PFSK-1 (cell line): Measurements from ENCODE around the gene STAMBP.

ENCODE experiments used
- FOXP2 ChIP-seq: optimal IDR thresholded peaks from 2 replicates; pipeline ENCODE3; 2011; ENCODE audit warnings: borderline replicate concordance, control low read depth, inconsistent platforms; ENCODE audit not compliant: insufficient read depth; ENCODE audit errors: extremely low read length, extremely low read depth
- POLR2AphosphoS5 ChIP-seq: IDR thresholded peaks from 2 replicates; pipeline ENCODE4 v1.6.1; 2012; ENCODE audit warnings: low read depth, mild to moderate bottlenecking, control low read depth, low read length, moderate library complexity
- SIN3A ChIP-seq: IDR thresholded peaks from 2 replicates; pipeline ENCODE4 v1.6.1; 2012; ENCODE audit warnings: mild to moderate bottlenecking, low read length, moderate library complexity, borderline replicate concordance; ENCODE audit not compliant: insufficient read depth
- TAF1 ChIP-seq: IDR thresholded peaks from 2 replicates; pipeline ENCODE4 v1.6.1; 2012; ENCODE audit warnings: low read length, control low read depth, borderline replicate concordance; ENCODE audit not compliant: insufficient read depth
- TF ChIP-seq, protein P1 (sequence below), 2 experiments: IDR thresholded peaks; 2 replicates each; pipeline versions ENCODE4 v1.6.1 to v1.8.0; 2011 to 2012; ENCODE audit warnings: low read depth in 2 of 2, low read length in 2 of 2, control low read depth in 1 of 2, inconsistent platforms in 1 of 2, mild to moderate bottlenecking in 1 of 2, moderate library complexity in 1 of 2; ENCODE audit not compliant: insufficient read depth in 1 of 2

STAMBP gene

DNA sequence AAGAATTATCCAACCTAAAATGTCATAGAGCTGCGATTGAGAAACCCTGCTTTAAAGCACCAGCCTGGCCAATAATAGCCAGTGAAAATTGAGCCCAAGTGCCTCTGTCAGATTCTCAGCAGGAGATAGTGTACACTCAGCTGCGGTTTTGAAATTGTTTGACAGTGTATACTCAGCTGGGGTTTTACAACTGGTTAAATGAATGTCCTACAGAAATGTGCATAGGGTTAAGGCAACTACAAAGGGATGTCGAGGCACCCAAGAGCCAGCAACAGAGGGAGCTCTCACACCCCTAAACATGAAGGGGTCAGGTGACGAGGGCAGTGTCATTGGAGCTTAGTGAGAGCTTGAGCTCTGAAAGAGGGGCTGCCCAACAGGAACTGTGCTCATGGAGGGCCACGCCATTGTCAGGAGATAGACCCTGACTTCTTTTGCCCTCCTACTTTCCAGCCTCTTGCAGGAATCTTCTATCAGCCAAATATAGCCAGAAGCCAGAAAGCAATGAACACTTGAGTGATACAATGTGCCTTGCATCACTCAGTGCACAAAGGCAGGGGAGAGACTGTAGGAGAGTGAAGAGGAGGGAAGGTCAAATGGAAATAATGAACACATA is 79.2 kb downstream of the STAMBP start:
- TF ChIP-seq SIN3A (no peak), FOXP2 (no peak), POLR2AphosphoS5 (no peak), TAF1 (no peak)
- TF ChIP-seq, protein P1, sequence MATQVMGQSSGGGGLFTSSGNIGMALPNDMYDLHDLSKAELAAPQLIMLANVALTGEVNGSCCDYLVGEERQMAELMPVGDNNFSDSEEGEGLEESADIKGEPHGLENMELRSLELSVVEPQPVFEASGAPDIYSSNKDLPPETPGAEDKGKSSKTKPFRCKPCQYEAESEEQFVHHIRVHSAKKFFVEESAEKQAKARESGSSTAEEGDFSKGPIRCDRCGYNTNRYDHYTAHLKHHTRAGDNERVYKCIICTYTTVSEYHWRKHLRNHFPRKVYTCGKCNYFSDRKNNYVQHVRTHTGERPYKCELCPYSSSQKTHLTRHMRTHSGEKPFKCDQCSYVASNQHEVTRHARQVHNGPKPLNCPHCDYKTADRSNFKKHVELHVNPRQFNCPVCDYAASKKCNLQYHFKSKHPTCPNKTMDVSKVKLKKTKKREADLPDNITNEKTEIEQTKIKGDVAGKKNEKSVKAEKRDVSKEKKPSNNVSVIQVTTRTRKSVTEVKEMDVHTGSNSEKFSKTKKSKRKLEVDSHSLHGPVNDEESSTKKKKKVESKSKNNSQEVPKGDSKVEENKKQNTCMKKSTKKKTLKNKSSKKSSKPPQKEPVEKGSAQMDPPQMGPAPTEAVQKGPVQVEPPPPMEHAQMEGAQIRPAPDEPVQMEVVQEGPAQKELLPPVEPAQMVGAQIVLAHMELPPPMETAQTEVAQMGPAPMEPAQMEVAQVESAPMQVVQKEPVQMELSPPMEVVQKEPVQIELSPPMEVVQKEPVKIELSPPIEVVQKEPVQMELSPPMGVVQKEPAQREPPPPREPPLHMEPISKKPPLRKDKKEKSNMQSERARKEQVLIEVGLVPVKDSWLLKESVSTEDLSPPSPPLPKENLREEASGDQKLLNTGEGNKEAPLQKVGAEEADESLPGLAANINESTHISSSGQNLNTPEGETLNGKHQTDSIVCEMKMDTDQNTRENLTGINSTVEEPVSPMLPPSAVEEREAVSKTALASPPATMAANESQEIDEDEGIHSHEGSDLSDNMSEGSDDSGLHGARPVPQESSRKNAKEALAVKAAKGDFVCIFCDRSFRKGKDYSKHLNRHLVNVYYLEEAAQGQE (IDR thresholded peaks at IDR 0.05; ENCODE audit: insufficient read depth in 1 of 2, low read depth in 2 of 2, low read length in 2 of 2): no peak

DNA sequence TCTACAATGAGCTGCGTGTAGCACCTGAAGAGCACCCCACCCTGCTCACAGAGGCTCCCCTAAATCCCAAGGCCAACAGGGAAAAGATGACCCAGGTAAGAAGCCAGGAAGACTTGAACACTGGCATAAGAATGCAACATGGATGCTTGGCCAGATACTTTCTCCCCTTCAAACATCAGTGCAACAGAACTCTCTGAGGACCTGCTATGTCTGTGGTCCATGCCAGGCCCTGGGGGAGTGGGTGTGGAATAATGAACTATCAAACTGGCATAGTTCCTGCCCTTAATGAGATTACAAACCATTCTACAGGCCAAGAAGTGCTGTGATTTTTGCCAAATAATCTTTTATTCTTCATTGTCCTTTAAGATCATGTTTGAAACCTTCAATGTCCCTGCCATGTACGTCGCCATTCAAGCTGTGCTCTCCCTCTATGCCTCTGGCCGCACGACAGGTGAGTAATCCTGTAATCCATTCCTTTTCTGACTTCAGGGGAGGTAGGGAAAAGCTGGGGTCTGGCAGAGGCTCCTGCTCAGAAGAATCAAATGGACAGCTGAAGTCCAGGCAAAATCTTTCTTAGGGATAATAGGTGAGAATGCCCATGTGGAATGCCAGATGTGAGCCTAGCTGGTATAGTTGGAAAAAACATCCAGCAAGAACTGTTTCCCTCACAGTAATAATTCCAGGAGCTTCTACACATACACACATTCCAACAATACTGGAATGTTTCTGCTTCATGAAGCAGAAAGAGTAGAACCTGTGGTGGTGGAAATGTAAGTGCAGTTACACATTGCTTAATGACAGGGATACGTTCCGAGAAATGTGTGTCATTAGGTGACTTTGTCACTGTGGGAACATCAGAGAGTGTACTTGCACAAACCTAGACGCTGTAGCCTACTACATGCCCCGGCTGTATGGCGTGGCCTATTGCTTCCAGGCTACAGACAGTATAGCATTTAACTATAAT is 80.2 kb downstream of the STAMBP start:
- no peak for TF ChIP-seq TAF1
- TF ChIP-seq SIN3A: no peak
- no peak for TF ChIP-seq POLR2AphosphoS5
- TF ChIP-seq, protein P1 (IDR thresholded peaks at IDR 0.05; ENCODE audit: insufficient read depth in 1 of 2, low read depth in 2 of 2, low read length in 2 of 2): no peak
- TF ChIP-seq FOXP2: no peak

DNA sequence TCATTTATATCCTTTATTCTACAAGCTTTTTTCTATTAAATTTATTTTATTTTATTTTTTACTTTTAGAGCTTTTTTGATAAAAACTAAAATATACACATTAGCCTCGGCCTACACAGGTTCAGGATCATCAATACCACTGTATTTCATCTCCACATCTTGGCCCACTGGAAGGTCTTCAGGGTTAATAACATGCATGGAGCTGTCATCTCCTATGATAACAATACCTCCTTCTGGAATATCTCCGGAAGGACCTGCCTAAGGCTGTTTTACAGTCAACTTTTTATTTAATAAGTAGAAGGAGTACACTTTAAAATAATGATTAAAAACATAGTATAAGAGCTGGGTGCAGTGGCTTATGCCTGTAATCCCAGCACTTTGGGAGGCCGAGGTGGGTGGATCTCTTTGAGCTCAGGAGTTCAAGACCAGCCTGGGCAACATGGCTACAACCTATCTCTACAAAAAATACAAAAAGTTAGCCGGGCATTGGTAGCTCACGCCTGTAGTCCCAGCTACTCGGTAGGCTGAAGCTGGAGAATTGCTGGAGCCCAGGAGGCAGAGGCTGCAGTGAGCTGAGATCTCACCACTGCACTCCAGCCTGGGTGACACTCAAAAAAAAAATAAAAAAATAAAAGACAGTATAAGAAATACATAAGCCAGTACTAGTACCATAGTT is 82.2 kb downstream of the STAMBP start:
- no peak for TF ChIP-seq SIN3A

DNA sequence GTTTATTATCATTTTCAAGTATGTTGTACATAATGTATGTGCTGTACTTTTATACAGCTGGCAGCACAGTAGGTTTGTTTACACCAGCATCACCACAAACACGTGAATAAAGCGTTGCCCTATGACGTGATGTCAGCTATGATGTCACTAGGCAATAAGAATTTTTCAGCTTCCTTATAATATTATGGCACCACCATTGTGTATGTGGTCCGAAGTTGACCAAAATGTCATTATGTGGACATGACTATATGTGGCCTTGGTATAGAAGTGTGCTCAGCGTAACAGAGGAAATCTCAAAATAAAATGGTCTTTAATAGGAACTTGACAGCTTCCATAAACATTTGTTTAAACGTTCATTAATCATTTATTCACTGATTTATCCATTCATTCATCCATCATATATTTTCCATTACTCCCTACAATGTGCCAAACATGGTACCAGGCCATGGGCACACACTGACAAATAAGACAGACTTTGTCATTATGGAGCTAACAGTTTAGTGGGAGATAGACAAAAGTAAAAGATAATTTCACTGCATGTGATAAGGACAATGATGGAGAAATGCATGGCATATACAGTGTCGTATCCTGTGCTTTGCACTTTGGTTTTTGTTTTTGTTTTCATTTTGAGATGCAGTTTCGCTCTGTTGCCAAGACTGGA is 82.9 kb downstream of the STAMBP start:
- no peak for TF ChIP-seq TAF1
- TF ChIP-seq POLR2AphosphoS5: no peak
- no peak for TF ChIP-seq SIN3A
- TF ChIP-seq FOXP2: no peak
- TF ChIP-seq, protein P1 (IDR thresholded peaks at IDR 0.05; ENCODE audit: insufficient read depth in 1 of 2, low read depth in 2 of 2, low read length in 2 of 2): no peak

DNA sequence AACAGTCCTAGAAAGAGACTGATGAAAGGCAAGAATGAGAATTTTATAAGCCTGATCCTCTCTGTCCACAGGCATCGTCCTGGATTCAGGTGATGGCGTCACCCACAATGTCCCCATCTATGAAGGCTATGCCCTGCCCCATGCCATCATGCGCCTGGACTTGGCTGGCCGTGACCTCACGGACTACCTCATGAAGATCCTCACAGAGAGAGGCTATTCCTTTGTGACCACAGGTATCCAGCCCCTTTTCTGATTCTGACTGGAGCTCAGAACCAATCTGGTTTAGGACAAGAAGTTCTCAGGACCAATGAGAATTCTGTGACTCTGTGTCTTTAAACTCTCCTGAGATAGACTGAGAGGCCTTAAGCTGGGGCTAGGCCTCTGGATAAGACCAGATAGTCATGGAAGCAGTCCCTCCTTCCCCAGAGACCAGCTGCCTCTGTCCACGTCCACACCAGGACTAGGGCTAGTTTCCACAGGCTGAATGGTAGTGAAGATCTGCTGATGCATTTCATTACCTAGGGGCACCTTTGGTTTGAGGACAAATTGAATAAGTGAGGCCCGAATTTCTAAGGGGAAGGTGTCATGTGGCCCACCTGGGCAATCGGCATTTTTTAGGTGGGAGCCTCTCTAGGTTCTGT is 84.8 kb downstream of the STAMBP start:
- TF ChIP-seq FOXP2: no peak
- TF ChIP-seq POLR2AphosphoS5: no peak
